GM23338 (cell line): Measurements from ENCODE around the gene ZSCAN4. TPM values are rescaled to one million over a fixed set of nuclear protein-coding genes. Genes with fewer than 3 reads are reported as not detected.

Experiments used
- ATAC-seq: fragments of 200-7000 bp; cut with Tn5 transposase; 3 replicates; pipeline ENCODE4 v1.9.1; 2020
- DNase-seq: peaks from one replicate; pipeline ENCODE4 v3.0.0-alpha.2; 2015; ENCODE audit warnings: low spot score
- H2AFZ ChIP-seq: fragments of 200-600 bp; sonication (generic); 2 replicates; pipeline ENCODE4 v1.8.0; 2016; ENCODE audit warnings: antibody characterized with exemption, mild to moderate bottlenecking, moderate library complexity
- H3F3A ChIP-seq: fragments of 200-600 bp; sonication (generic); replicated peaks from 2 replicates; pipeline ENCODE4 v1.8.0; 2017; ENCODE audit warnings: antibody characterized with exemption, mixed run types, low read depth
- H3K27ac ChIP-seq: fragments of 200-600 bp; sonication (generic); 2 replicates; pipeline ENCODE4 v1.6.1; 2016; ENCODE audit warnings: low read depth
- H3K27me3 ChIP-seq: fragments of 200-600 bp; sonication (generic); 2 replicates; pipeline ENCODE4 v1.8.0; 2016; ENCODE audit warnings: mild to moderate bottlenecking, mixed run types, moderate library complexity; ENCODE audit not compliant: insufficient read depth
- H3K36me3 ChIP-seq: fragments of 200-600 bp; sonication (generic); 2 replicates; pipeline ENCODE4 v1.8.0; 2016; ENCODE audit warnings: mild to moderate bottlenecking; ENCODE audit not compliant: insufficient read depth
- H3K4me1 ChIP-seq: fragments of 200-600 bp; sonication (generic); 2 replicates; pipeline ENCODE4 v1.8.0; 2016; ENCODE audit warnings: mild to moderate bottlenecking, moderate library complexity; ENCODE audit not compliant: insufficient read depth
- H3K4me2 ChIP-seq: fragments of 200-600 bp; sonication (generic); 2 replicates; pipeline ENCODE4 v1.7.1; 2017; ENCODE audit warnings: mixed run types
- H3K4me3 ChIP-seq: fragments of 200-600 bp; sonication (generic); 2 replicates; pipeline ENCODE4 v1.6.1; 2016; ENCODE audit warnings: mixed run types
- H3K79me2 ChIP-seq: fragments of 200-600 bp; sonication (generic); replicated peaks from 2 replicates; pipeline ENCODE4 v1.8.0; 2017; ENCODE audit warnings: mild to moderate bottlenecking; ENCODE audit not compliant: insufficient read depth
- H3K9me2 ChIP-seq: fragments of 200-600 bp; sonication (generic); 2 replicates; pipeline ENCODE4 v1.8.0; 2017; ENCODE audit not compliant: insufficient read depth
- H4K20me1 ChIP-seq: fragments of 200-600 bp; sonication (generic); replicated peaks from 2 replicates; pipeline ENCODE4 v1.8.0; 2017; ENCODE audit warnings: mild to moderate bottlenecking; ENCODE audit not compliant: insufficient read depth
- H3K27ac Mint-ChIP-seq: 2 replicates; pipeline ENCODE4 v1.8.0; 2020; ENCODE audit warnings: inconsistent platforms, mild to moderate bottlenecking, moderate library complexity, mixed read lengths
- H3K27me3 Mint-ChIP-seq: 3 replicates; pipeline ENCODE4 v1.8.0; 2022; ENCODE audit warnings: low read depth, mild to moderate bottlenecking, moderate library complexity, mixed read lengths, inconsistent platforms; ENCODE audit not compliant: insufficient read depth, poor library complexity
- H3K36me3 Mint-ChIP-seq: 3 replicates; pipeline ENCODE4 v1.8.0; 2021; ENCODE audit warnings: low read depth, mild to moderate bottlenecking, inconsistent platforms, moderate library complexity, mixed read lengths
- H3K4me1 Mint-ChIP-seq: 3 replicates; pipeline ENCODE4 v1.8.0; 2020; ENCODE audit warnings: mild to moderate bottlenecking, inconsistent platforms, mixed read lengths
- H3K4me3 Mint-ChIP-seq: 3 replicates; pipeline ENCODE4 v1.8.0; 2021; ENCODE audit warnings: moderate library complexity, mild to moderate bottlenecking, inconsistent platforms, mixed read lengths
- H3K9me3 Mint-ChIP-seq: 3 replicates; pipeline ENCODE4 v1.8.0; 2020; ENCODE audit warnings: moderate library complexity, mild to moderate bottlenecking, inconsistent platforms, mixed read lengths
- CREB1 ChIP-seq: fragments of 250-450 bp; sonication (Bioruptor Pico); IDR thresholded peaks from 2 replicates; pipeline ENCODE4 v1.5.0; 2020; ENCODE audit warnings: low read depth, mild to moderate bottlenecking, moderate library complexity
- EZH2 ChIP-seq: fragments of 200-600 bp; sonication (generic); IDR thresholded peaks from one replicate; pipeline ENCODE4 v1.8.0; 2017; ENCODE audit warnings: antibody characterized with exemption, mild to moderate bottlenecking, low read depth; ENCODE audit not compliant: unreplicated experiment
- EZH2phosphoT487 ChIP-seq: fragments of 200-600 bp; sonication (generic); IDR thresholded peaks from one replicate; pipeline ENCODE4 v1.8.1; 2018; ENCODE audit warnings: antibody characterized with exemption; ENCODE audit not compliant: unreplicated experiment
- JUNB ChIP-seq: IDR thresholded peaks from one replicate; pipeline ENCODE4 v1.6.1; 2016; ENCODE audit warnings: antibody characterized with exemption; ENCODE audit not compliant: unreplicated experiment
- NANOG ChIP-seq: IDR thresholded peaks from 2 replicates; pipeline ENCODE4 v1.6.1; 2016; ENCODE audit warnings: antibody characterized with exemption, borderline replicate concordance
- POLR2AphosphoS5 ChIP-seq: IDR thresholded peaks from 2 replicates; pipeline ENCODE4 v1.6.1; 2016; ENCODE audit warnings: antibody characterized with exemption, low read depth
- STAT1 ChIP-seq: IDR thresholded peaks from one replicate; pipeline ENCODE4 v1.6.1; 2016; ENCODE audit warnings: antibody characterized with exemption; ENCODE audit not compliant: unreplicated experiment
- ZNF114 ChIP-seq: fragments of 250-450 bp; sonication (Bioruptor Pico); IDR thresholded peaks from 2 replicates; pipeline ENCODE4 v1.5.0; 2020; ENCODE audit warnings: mild to moderate bottlenecking, moderate library complexity
- ZNF331 ChIP-seq: fragments of 250-450 bp; sonication (Bioruptor Pico); IDR thresholded peaks from 2 replicates; pipeline ENCODE4 v1.5.0; 2020; ENCODE audit warnings: low read depth, mild to moderate bottlenecking, moderate library complexity
- polyA plus RNA-seq: library from polyadenylated mRNA; unstranded; fragments of >200 nt; fragmentation: Nextera tagmentation; extraction: Ambion mirVana; gene quantifications from 2 replicates; pipeline ENCODE4 v1.2.1, GENCODE V29; 2016
- total RNA-seq: library from RNA; depleted of rRNA; stranded (reverse); fragments of >200 nt; shearing (Covaris generic); gene quantifications from 2 replicates; pipeline ENCODE4 v1.2.3, GENCODE V29; 2014
- TF ChIP-seq, protein P1 (sequence below): IDR thresholded peaks from 2 replicates; pipeline ENCODE4 v1.6.1; 2016; ENCODE audit warnings: antibody characterized with exemption
- TF ChIP-seq, protein P2 (sequence below): fragments of 250-450 bp; sonication (Bioruptor Pico); IDR thresholded peaks from 2 replicates; pipeline ENCODE4 v1.5.0; 2020; ENCODE audit warnings: mild to moderate bottlenecking, moderate library complexity
- TF ChIP-seq, protein P3 (sequence below): IDR thresholded peaks from one replicate; pipeline ENCODE4 v1.6.1; 2018; ENCODE audit warnings: antibody characterized with exemption; ENCODE audit not compliant: unreplicated experiment
- TF ChIP-seq, protein P4 (sequence below), 2 experiments: fragments of 200-600 bp in 1 of 2; sonication (generic) in 1 of 2; conservative IDR thresholded peaks; 2 replicates each; pipeline versions ENCODE4 v1.5.1 to v1.6.1; 2016 to 2017; ENCODE audit warnings: antibody characterized with exemption in 2 of 2, low read depth in 2 of 2, mild to moderate bottlenecking in 2 of 2, moderate library complexity in 1 of 2

ZSCAN4 gene
- total and polyA plus RNA-seq, 2 experiments from 2014 or later, result not detected

- H3K36me3 ChIP-seq, result no peaks in the 10 kb centered on the region
- H3K9me2 ChIP-seq, result no peaks in the 10 kb centered on the region
- H3K4me2 ChIP-seq, result peak overlapping the region; percentile 94
- no peaks in the 10 kb centered on the region for H3K79me2 ChIP-seq
- Mint-ChIP-seq H3K27ac (no peak overlapping the region), H3K4me3 (peak overlapping the region; percentile 80), H3K4me1 (peaks cover 13% of the 10 kb centered on the region; the same call in 2 of the 3 replicates), H3K9me3 (no peaks in the 10 kb centered on the region), H3K36me3 (no peaks in the 10 kb centered on the region), H3K27me3 (peaks cover 11% of the 10 kb centered on the region)
- ATAC-seq, result peak; percentile 88
- H3K27ac ChIP-seq, result 0 out of 2 replicates have a peak overlapping the region, but pooled peaks have one; percentile 39
- DNase-seq, result peak; percentile 71
- H3K4me1 ChIP-seq, result peaks cover 16% of the 10 kb centered on the region; the same call in 1 of the 2 replicates
- peaks cover 37% of the 10 kb centered on the region for H3K27me3 ChIP-seq
- peaks cover 12% of the 10 kb centered on the region; the same call in 1 of the 2 replicates for H3F3A ChIP-seq
- H3K4me3 ChIP-seq, result peak overlapping the region; percentile 85
- H4K20me1 ChIP-seq, result no peaks in the 10 kb centered on the region
- peak overlapping the region; percentile 100 for H2AFZ ChIP-seq
- TF ChIP-seq, protein P1, sequence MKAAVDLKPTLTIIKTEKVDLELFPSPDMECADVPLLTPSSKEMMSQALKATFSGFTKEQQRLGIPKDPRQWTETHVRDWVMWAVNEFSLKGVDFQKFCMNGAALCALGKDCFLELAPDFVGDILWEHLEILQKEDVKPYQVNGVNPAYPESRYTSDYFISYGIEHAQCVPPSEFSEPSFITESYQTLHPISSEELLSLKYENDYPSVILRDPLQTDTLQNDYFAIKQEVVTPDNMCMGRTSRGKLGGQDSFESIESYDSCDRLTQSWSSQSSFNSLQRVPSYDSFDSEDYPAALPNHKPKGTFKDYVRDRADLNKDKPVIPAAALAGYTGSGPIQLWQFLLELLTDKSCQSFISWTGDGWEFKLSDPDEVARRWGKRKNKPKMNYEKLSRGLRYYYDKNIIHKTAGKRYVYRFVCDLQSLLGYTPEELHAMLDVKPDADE, result no peak
- TF ChIP-seq STAT1 (no peak), JUNB (no peak), EZH2 (no peak), POLR2AphosphoS5 (peak; percentile 54), ZNF331 (CRISPR knock-in tag) (no peak), NANOG (no peak), ZNF114 (CRISPR knock-in tag) (no peak), CREB1 (no peak), EZH2phosphoT487 (no peak)
- TF ChIP-seq, protein P2, sequence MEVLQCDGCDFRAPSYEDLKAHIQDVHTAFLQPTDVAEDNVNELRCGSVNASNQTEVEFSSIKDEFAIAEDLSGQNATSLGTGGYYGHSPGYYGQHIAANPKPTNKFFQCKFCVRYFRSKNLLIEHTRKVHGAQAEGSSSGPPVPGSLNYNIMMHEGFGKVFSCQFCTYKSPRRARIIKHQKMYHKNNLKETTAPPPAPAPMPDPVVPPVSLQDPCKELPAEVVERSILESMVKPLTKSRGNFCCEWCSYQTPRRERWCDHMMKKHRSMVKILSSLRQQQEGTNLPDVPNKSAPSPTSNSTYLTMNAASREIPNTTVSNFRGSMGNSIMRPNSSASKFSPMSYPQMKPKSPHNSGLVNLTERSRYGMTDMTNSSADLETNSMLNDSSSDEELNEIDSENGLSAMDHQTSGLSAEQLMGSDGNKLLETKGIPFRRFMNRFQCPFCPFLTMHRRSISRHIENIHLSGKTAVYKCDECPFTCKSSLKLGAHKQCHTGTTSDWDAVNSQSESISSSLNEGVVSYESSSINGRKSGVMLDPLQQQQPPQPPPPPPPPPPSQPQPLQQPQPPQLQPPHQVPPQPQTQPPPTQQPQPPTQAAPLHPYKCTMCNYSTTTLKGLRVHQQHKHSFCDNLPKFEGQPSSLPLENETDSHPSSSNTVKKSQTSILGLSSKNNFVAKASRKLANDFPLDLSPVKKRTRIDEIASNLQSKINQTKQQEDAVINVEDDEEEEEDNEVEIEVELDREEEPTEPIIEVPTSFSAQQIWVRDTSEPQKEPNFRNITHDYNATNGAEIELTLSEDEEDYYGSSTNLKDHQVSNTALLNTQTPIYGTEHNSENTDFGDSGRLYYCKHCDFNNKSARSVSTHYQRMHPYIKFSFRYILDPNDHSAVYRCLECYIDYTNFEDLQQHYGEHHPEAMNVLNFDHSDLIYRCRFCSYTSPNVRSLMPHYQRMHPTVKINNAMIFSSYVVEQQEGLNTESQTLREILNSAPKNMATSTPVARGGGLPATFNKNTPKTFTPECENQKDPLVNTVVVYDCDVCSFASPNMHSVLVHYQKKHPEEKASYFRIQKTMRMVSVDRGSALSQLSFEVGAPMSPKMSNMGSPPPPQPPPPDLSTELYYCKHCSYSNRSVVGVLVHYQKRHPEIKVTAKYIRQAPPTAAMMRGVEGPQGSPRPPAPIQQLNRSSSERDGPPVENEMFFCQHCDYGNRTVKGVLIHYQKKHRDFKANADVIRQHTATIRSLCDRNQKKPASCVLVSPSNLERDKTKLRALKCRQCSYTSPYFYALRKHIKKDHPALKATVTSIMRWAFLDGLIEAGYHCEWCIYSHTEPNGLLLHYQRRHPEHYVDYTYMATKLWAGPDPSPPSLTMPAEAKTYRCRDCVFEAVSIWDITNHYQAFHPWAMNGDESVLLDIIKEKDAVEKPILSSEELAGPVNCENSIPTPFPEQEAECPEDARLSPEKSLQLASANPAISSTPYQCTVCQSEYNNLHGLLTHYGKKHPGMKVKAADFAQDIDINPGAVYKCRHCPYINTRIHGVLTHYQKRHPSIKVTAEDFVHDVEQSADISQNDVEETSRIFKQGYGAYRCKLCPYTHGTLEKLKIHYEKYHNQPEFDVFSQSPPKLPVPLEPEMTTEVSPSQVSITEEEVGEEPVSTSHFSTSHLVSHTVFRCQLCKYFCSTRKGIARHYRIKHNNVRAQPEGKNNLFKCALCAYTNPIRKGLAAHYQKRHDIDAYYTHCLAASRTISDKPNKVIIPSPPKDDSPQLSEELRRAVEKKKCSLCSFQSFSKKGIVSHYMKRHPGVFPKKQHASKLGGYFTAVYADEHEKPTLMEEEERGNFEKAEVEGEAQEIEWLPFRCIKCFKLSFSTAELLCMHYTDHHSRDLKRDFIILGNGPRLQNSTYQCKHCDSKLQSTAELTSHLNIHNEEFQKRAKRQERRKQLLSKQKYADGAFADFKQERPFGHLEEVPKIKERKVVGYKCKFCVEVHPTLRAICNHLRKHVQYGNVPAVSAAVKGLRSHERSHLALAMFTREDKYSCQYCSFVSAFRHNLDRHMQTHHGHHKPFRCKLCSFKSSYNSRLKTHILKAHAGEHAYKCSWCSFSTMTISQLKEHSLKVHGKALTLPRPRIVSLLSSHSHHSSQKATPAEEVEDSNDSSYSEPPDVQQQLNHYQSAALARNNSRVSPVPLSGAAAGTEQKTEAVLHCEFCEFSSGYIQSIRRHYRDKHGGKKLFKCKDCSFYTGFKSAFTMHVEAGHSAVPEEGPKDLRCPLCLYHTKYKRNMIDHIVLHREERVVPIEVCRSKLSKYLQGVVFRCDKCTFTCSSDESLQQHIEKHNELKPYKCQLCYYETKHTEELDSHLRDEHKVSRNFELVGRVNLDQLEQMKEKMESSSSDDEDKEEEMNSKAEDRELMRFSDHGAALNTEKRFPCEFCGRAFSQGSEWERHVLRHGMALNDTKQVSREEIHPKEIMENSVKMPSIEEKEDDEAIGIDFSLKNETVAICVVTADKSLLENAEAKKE, result no peak
- TF ChIP-seq, protein P3, sequence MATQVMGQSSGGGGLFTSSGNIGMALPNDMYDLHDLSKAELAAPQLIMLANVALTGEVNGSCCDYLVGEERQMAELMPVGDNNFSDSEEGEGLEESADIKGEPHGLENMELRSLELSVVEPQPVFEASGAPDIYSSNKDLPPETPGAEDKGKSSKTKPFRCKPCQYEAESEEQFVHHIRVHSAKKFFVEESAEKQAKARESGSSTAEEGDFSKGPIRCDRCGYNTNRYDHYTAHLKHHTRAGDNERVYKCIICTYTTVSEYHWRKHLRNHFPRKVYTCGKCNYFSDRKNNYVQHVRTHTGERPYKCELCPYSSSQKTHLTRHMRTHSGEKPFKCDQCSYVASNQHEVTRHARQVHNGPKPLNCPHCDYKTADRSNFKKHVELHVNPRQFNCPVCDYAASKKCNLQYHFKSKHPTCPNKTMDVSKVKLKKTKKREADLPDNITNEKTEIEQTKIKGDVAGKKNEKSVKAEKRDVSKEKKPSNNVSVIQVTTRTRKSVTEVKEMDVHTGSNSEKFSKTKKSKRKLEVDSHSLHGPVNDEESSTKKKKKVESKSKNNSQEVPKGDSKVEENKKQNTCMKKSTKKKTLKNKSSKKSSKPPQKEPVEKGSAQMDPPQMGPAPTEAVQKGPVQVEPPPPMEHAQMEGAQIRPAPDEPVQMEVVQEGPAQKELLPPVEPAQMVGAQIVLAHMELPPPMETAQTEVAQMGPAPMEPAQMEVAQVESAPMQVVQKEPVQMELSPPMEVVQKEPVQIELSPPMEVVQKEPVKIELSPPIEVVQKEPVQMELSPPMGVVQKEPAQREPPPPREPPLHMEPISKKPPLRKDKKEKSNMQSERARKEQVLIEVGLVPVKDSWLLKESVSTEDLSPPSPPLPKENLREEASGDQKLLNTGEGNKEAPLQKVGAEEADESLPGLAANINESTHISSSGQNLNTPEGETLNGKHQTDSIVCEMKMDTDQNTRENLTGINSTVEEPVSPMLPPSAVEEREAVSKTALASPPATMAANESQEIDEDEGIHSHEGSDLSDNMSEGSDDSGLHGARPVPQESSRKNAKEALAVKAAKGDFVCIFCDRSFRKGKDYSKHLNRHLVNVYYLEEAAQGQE, result no peak
- TF ChIP-seq, protein P4, sequence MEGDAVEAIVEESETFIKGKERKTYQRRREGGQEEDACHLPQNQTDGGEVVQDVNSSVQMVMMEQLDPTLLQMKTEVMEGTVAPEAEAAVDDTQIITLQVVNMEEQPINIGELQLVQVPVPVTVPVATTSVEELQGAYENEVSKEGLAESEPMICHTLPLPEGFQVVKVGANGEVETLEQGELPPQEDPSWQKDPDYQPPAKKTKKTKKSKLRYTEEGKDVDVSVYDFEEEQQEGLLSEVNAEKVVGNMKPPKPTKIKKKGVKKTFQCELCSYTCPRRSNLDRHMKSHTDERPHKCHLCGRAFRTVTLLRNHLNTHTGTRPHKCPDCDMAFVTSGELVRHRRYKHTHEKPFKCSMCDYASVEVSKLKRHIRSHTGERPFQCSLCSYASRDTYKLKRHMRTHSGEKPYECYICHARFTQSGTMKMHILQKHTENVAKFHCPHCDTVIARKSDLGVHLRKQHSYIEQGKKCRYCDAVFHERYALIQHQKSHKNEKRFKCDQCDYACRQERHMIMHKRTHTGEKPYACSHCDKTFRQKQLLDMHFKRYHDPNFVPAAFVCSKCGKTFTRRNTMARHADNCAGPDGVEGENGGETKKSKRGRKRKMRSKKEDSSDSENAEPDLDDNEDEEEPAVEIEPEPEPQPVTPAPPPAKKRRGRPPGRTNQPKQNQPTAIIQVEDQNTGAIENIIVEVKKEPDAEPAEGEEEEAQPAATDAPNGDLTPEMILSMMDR (conservative IDR thresholded peaks at IDR 0.05; ENCODE audit: low read depth in 2 of 2), result peak in 1 of 2 experiments; percentile 26; a peak in 2 of 4 replicates
Measured at GRCh38 chr19:57664269-57665127, 4.2 kb upstream of the ZSCAN4 start.
